ENCODE results near the gene RPP14.

The RPP14 gene

DNA sequence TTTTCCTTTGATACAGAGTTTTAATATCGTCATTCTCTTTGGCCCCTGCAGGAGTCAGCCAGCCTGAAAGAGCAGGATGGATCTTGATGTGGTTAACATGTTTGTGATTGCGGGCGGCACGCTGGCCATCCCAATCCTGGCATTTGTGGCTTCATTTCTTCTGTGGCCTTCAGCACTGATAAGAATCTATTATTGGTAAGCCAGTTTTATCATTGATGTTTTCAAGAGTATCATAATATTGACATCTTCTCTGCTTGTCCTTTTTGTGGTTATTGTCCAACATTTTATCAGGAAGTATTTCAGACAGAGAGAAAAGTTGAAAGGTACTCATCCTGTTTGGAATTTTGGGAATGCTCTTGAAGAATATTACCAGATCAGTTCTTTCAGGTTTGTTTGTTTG is 49.5 kb upstream of the RPP14 start:
- peaks cover 0 to 9% of the 10 kb centered on the region in 2 experiments; a peak in 2 of 3 replicates for H3K36me3 ChIP-seq (ENCODE audit: control insufficient read depth in 2 of 2, insufficient read depth in 1 of 2, low read length in 2 of 2)
- H3K9me3 ChIP-seq (ENCODE audit: control insufficient read depth, insufficient read depth, low read depth, low read length): no peaks in the 10 kb centered on the region
- no peak overlapping the region for H3K27ac ChIP-seq (ENCODE audit: extremely low read depth, low read depth, low read length)
- H3K4me3 ChIP-seq (ENCODE audit: low read depth, low read length): no peak overlapping the region
- POLR2A ChIA-PET: no interaction called here
- CTCF ChIA-PET: no interaction called here
- no peak for TF ChIP-seq ZNF366 (tag by site-specific recombination; conservative IDR thresholded peaks at IDR 0.05)
- TF ChIP-seq, protein P1, sequence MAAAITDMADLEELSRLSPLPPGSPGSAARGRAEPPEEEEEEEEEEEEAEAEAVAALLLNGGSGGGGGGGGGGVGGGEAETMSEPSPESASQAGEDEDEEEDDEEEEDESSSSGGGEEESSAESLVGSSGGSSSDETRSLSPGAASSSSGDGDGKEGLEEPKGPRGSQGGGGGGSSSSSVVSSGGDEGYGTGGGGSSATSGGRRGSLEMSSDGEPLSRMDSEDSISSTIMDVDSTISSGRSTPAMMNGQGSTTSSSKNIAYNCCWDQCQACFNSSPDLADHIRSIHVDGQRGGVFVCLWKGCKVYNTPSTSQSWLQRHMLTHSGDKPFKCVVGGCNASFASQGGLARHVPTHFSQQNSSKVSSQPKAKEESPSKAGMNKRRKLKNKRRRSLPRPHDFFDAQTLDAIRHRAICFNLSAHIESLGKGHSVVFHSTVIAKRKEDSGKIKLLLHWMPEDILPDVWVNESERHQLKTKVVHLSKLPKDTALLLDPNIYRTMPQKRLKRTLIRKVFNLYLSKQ (tag by site-specific recombination; IDR thresholded peaks at IDR 0.05; ENCODE audit: borderline replicate concordance): no peak
- no peak for TF ChIP-seq ZNF664 (tag by site-specific recombination; IDR thresholded peaks at IDR 0.05)
- no peak for TF ChIP-seq ZNF302 (tag by site-specific recombination; IDR thresholded peaks at IDR 0.05; ENCODE audit: low read depth)
- TF ChIP-seq KLF7 (tag by site-specific recombination; IDR thresholded peaks at IDR 0.05; ENCODE audit: borderline replicate concordance): no peak
- no peak for TF ChIP-seq ZNF239 (tag by site-specific recombination; IDR thresholded peaks at IDR 0.05)
- TF ChIP-seq ZNF157 (tag by site-specific recombination; IDR thresholded peaks at IDR 0.05): no peak
- TF ChIP-seq, protein P2, sequence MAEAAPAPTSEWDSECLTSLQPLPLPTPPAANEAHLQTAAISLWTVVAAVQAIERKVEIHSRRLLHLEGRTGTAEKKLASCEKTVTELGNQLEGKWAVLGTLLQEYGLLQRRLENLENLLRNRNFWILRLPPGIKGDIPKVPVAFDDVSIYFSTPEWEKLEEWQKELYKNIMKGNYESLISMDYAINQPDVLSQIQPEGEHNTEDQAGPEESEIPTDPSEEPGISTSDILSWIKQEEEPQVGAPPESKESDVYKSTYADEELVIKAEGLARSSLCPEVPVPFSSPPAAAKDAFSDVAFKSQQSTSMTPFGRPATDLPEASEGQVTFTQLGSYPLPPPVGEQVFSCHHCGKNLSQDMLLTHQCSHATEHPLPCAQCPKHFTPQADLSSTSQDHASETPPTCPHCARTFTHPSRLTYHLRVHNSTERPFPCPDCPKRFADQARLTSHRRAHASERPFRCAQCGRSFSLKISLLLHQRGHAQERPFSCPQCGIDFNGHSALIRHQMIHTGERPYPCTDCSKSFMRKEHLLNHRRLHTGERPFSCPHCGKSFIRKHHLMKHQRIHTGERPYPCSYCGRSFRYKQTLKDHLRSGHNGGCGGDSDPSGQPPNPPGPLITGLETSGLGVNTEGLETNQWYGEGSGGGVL (tag by site-specific recombination; IDR thresholded peaks at IDR 0.05): no peak
- TF ChIP-seq ZBTB1 (tag by site-specific recombination; IDR thresholded peaks at IDR 0.05): no peak
- no peak for TF ChIP-seq ZNF585B (tag by site-specific recombination; IDR thresholded peaks at IDR 0.05)
- TF ChIP-seq ZNF169 (tag by site-specific recombination; IDR thresholded peaks at IDR 0.05): no peak
- TF ChIP-seq ZFHX2 (tag by site-specific recombination; conservative IDR thresholded peaks at IDR 0.05): no peak
- TF ChIP-seq ZEB2 (tag by site-specific recombination; IDR thresholded peaks at IDR 0.05): no peak
- TF ChIP-seq REPIN1 (tag by site-specific recombination; IDR thresholded peaks at IDR 0.05; ENCODE audit: low read depth): no peak
- no peak for TF ChIP-seq TCF7L2 (IDR thresholded peaks at IDR 0.05; ENCODE audit: borderline replicate concordance, low read depth, low read length)
- no peak for TF ChIP-seq ZNF394 (tag by site-specific recombination; IDR thresholded peaks at IDR 0.05; ENCODE audit: borderline replicate concordance)
- no peak for TF ChIP-seq HOXA7 (CRISPR knock-in tag; IDR thresholded peaks at IDR 0.05; ENCODE audit: borderline replicate concordance)
- H3K4me1 ChIP-seq (ENCODE audit: control insufficient read depth, insufficient read depth, low read length): peaks cover 2% of the 10 kb centered on the region

DNA sequence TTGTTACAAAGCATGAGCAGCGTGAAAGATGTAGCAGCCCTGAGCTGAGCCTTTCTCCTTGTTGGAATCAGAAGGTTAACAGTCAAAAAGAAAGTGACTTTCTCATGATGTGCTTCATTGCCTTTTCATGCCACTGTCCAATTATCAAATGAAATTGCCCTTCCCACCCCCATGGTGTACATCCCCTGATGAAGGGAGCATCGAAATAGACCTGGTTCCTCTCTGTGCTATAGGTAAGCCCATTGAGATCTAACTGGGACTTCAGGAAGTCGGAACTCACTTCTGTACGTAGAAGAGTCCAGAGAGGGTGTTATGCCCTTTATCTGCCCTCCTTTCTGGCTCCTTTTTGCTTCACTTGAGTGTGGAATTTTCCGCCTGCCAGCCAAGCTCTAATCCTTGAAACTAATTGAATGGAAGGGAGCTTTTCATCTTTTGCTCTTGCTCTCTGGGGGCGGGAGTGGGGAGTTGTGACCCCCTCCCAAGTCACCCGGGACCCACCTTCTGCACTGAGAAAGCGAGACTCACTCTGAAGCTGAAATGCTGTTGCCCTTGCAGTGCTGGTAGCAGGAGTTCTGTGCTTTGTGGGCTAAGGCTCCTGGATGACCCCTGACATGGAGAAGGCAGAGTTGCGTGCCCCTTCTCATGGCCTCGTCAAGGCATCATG is 47.5 kb upstream of the RPP14 start:
- Histone ChIP-seq H3K4me1 (ENCODE audit: control insufficient read depth, insufficient read depth, low read length) (no peaks in the 10 kb centered on the region), H3K36me3 (ENCODE audit: control insufficient read depth in 2 of 2, insufficient read depth in 1 of 2, low read length in 2 of 2) (peaks cover 0 to 9% of the 10 kb centered on the region in 2 experiments; a peak in 2 of 3 replicates), H3K27ac (ENCODE audit: extremely low read depth, low read depth, low read length) (no peak overlapping the region), H3K4me3 (ENCODE audit: low read depth, low read length) (no peak overlapping the region), H3K9me3 (ENCODE audit: control insufficient read depth, insufficient read depth, low read depth, low read length) (no peaks in the 10 kb centered on the region)
- TF ChIP-seq ZNF394 (tag by site-specific recombination; IDR thresholded peaks at IDR 0.05; ENCODE audit: borderline replicate concordance): no peak
- TF ChIP-seq ZNF623 (tag by site-specific recombination; IDR thresholded peaks at IDR 0.05): no peak
- TF ChIP-seq ZNF544 (tag by site-specific recombination; IDR thresholded peaks at IDR 0.05): no peak
- TF ChIP-seq ZNF214 (tag by site-specific recombination; IDR thresholded peaks at IDR 0.05; ENCODE audit: borderline replicate concordance): no peak
- TF ChIP-seq ZFP37 (tag by site-specific recombination; IDR thresholded peaks at IDR 0.05): no peak
- no peak for TF ChIP-seq ZNF785 (tag by site-specific recombination; IDR thresholded peaks at IDR 0.05)
- TF ChIP-seq ZNF112 (tag by site-specific recombination; IDR thresholded peaks at IDR 0.05): no peak
- TF ChIP-seq ZNF146 (tag by site-specific recombination; IDR thresholded peaks at IDR 0.05): no peak
- no peak for TF ChIP-seq ZNF530 (tag by site-specific recombination; IDR thresholded peaks at IDR 0.05; ENCODE audit: low read depth)
- no peak for TF ChIP-seq MZF1 (tag by site-specific recombination; IDR thresholded peaks at IDR 0.05; ENCODE audit: borderline replicate concordance)
- TF ChIP-seq ZNF16 (tag by site-specific recombination; IDR thresholded peaks at IDR 0.05; ENCODE audit: low read depth): no peak
- ChIA-PET CTCF (interaction anchor here (0.6 kb wide), 1 partner anchor 235 kb away, joined by 3 read pairs; no protein-coding TSS in a partner anchor), POLR2A (no interaction called here)

Data from HEK293 (cell line).